Measurements from ENCODE around the gene CYP26B1.

Gene CYP26B1

DNA sequence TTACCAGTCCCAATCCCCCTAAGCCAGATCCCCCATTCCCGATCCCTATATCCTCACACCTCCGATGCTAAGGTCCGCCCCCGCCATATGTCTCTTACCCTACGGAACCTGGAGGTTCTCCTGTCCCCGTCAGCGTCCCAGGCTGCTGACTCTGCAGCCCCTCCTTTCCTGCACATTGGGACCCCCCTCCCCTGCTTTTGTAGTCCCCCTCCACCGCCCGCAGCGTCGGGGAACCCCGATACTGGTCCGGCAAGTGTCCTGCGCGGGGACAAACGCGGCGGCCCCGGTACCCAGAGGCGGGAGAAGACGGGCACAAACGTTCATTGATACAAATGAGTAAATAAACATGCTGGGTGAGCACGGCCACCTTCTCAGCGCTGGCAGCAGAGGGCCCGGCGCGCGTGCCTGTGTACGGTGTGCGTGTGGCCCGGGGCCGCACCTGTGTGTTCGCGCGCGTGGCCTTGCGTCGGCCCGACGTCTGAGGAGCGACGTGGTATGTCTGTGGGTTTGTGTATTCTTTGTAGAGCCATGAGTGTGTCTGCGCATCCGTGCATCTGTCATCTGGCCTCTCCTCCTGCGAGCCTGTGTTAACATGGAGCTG lies 2.0 kb upstream of the CYP26B1 start:
- H3K27ac Mint-ChIP-seq, result peak overlapping the region; percentile 91
- DNase-seq (no peak), ATAC-seq (replicated peaks) (peak; percentile 33 to 36)
- peaks cover 38 to 53% of the 10 kb centered on the region in 2 donors for H3K4me1 Mint-ChIP-seq
- H3K4me3 Mint-ChIP-seq, result peak overlapping the region; percentile 72 to 73
- H3K9me3 Mint-ChIP-seq, result peaks cover 0 to 7% of the 10 kb centered on the region in 2 donors
- peaks cover 4 to 7% of the 10 kb centered on the region in 2 donors for H3K36me3 Mint-ChIP-seq
- H3K27me3 Mint-ChIP-seq, result peaks cover 78 to 88% of the 10 kb centered on the region in 2 donors

DNA sequence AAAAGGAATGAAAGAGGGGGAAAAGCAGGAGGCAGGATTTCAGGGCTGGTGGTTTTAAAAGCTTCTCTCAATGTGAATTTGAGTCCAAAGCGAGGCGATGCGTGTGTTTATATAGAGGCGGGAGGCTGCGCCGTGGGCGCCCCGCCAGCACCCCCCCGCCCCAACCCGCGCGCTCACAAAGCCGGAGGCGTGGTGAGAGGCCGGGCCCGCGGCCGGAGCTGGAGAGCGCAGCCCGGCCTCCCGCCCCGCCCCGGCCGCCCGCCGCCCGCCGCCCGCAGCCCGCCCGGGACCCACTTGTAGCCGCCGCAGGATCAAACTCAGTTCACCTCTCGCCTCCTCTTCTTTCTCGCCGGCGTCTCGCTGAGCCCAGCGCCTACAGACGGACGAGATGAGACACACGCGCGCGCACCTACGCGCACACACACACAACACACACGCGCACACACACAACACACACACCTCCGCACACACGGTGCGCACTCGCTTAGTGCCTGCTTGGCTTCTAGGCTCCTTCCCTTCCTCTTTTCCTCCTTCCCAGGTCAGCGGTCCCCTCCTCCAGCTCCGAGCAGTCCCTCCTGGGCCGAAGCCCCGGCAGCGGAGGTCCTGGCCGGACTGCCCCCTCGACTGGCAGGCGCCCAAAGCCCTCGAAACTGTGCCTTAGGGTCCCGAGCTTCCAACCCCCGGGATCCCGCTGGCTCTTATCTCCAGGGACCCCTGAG lies 1.3 kb upstream of the CYP26B1 start:
- Mint-ChIP-seq H3K27ac (peak overlapping the region; percentile 87), H3K4me3 (peak overlapping the region; percentile 73 to 84), H3K27me3 (peaks cover 79 to 88% of the 10 kb centered on the region in 2 donors), H3K36me3 (peaks cover 4 to 7% of the 10 kb centered on the region in 2 donors), H3K4me1 (peaks cover 38 to 55% of the 10 kb centered on the region in 2 donors), H3K9me3 (peaks cover 0 to 7% of the 10 kb centered on the region in 2 donors)
- DNase-seq, result no peak
- peak in 1 of 2 donors; percentile 6 for ATAC-seq (replicated peaks)

DNA sequence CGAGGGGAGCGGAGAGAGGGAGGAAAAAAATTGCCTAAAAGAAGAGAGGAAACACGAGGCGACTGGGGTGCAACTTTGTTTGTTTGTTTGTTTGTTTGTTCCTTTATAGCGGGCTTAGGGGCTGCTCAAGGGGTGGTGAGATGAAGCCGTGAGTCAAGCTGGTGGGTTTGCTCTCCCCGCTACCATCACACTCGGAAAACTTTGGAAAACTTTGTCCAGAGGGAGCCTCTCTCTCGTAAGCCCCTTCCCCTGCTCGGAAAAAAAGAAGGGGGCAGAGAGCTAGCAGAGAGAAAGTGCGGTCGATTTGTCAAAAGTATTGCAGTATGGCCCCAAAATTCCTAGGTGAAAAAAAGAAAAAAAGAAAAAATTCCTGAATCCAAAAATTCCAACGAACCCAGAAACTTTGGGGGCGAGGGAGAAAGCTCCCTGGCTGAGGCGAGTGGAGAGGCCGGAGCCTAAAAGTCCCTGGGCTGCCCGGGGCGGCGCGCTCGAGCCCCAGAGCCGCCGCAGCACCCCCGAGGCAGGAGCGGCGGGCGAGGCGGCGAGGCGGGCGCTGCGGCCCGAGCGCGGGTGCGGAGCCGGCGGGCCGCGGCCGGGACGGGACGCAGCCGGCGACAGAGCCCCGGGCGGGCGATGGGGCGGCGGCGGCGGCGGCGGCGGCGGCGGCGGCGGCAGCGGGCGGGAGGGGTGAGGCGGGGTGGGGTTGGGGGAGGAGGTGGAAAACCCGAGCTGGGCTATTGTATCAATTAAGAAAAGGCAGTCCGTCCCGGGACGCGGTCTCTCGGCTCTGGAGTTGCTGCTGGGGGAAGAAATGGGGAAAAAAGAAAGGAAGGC lies 558 bp upstream of the CYP26B1 start:
- no peak for ATAC-seq (replicated peaks)
- H3K9me3 Mint-ChIP-seq, result peaks cover 0 to 7% of the 10 kb centered on the region in 2 donors
- H3K36me3 Mint-ChIP-seq, result peaks cover 4 to 11% of the 10 kb centered on the region in 2 donors
- H3K27ac Mint-ChIP-seq, result peak overlapping the region; percentile 87
- no peak for DNase-seq
- peak overlapping the region; percentile 73 to 84 for H3K4me3 Mint-ChIP-seq
- H3K27me3 Mint-ChIP-seq, result peaks cover 82 to 90% of the 10 kb centered on the region in 2 donors
- peaks cover 43 to 63% of the 10 kb centered on the region in 2 donors for H3K4me1 Mint-ChIP-seq

DNA sequence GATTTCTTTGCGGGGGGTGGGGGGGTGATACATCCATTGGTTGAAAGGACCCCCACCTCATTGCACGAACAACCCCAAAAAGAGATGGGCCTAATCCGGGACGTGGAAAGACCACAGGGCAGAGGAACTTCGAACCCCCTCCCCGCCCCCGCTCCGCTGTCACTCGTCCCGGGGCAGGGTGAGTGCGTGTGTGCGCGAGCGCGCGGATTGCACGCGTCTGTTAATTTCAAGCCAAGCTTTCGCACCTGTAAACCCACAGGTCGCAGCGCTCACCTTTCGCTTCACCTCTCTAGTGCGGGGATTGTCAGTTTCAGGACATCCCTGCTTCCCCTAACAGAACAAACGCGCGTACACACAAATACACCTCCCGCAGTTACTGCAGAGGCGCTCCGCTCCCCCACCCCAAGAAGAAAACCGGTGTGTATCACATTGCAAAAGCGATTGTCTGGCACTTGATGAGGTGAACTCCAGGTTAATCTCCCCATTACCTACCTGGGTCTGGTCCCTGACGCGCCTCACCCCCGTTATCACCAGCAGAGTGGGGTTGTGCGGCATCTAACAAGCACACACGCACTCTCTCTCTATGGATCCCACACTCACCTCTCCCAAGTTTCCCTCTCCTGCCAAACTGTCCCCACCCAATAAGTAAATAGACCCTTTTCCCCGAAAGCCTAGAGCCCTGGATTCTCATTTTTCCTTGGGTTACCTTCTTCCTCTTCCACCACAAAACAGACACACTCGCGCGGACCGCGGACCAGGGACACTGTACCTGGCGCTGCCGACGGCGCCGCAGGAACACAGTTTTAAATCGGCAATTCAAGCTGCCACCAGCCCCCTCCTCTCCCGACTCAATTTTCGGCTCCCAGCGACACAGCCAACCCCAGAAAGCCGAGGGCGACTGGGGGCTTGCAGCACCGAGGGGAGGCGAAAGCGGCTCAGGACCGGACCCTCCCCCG lies 1.0 kb downstream of the CYP26B1 start:
- H3K4me1 Mint-ChIP-seq, result peaks cover 43 to 72% of the 10 kb centered on the region in 2 donors
- peaks cover 4 to 11% of the 10 kb centered on the region in 2 donors for H3K36me3 Mint-ChIP-seq
- DNase-seq, result no peak
- ATAC-seq (replicated peaks), result no peak
- peak overlapping the region; percentile 6 for H3K27ac Mint-ChIP-seq
- H3K27me3 Mint-ChIP-seq, result peaks cover 79 to 91% of the 10 kb centered on the region in 2 donors
- H3K4me3 Mint-ChIP-seq, result peak overlapping the region; percentile 15 to 27
- peaks cover 0 to 7% of the 10 kb centered on the region in 2 donors for H3K9me3 Mint-ChIP-seq

DNA sequence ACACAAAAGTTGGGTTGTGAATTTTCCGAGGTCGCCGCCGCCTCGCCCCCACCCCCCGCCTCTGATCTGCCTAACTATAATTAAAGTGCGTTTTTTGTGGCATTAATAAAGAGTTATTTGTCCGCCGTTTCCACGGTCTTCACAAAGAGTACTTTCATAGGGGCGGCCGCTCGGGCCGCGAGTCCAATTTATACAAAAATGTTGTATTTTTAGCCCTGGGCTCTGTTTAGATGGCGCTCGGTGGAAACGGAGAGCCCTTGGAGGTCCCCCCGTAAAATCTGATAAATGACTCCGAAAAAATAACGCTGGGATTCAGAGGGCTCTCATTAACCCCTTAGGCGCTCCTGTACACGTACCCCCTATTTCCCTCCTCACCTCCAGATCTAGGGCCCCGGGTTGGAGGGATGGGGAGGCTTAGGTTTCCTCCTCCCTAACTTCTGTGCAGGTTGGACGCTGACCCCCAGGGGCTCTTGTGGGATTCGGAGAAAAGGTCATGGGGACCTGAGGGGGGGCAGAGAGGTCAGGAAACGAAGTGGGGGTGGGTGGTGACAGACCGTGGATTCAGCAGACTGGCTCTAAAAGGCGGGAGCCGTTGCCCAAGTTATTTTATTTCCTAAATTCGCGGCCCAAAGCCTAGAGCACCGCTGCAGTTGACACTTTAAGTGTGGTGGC lies 1.9 kb downstream of the CYP26B1 start:
- peaks cover 43 to 72% of the 10 kb centered on the region in 2 donors for H3K4me1 Mint-ChIP-seq
- peak overlapping the region; percentile 76 to 78 for H3K4me3 Mint-ChIP-seq
- ATAC-seq (replicated peaks) (no peak), DNase-seq (no peak)
- H3K36me3 Mint-ChIP-seq, result peaks cover 4 to 11% of the 10 kb centered on the region in 2 donors
- H3K27me3 Mint-ChIP-seq, result peaks cover 74 to 91% of the 10 kb centered on the region in 2 donors
- H3K27ac Mint-ChIP-seq, result peak overlapping the region; percentile 91
- H3K9me3 Mint-ChIP-seq, result peaks cover 0 to 7% of the 10 kb centered on the region in 2 donors

DNA sequence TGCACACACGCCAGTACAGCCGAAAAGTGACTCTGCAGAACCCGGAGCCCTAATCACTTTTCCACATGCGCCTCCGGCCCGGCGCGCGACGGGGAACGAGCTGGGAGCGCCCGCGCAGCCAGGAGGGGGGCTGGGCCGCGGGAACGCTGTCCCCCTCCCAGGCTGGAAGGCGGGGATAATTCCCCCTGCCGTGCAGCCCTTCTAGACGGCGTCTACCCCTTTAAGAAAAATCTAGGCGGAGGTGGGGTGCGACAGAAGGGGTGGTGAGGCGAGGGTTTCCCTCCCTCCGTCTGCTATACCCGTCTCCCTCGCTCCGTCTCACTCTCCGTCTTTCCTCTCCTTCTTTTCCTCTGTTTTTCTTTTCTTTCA lies 2.4 kb downstream of the CYP26B1 start:
- Mint-ChIP-seq H3K27me3 (peaks cover 73 to 91% of the 10 kb centered on the region in 2 donors), H3K9me3 (peaks cover 0 to 7% of the 10 kb centered on the region in 2 donors), H3K27ac (peak overlapping the region; percentile 91), H3K4me1 (peaks cover 39 to 68% of the 10 kb centered on the region in 2 donors), H3K4me3 (peak overlapping the region; percentile 76 to 78), H3K36me3 (peaks cover 4 to 11% of the 10 kb centered on the region in 2 donors)
- DNase-seq (no peak), ATAC-seq (replicated peaks) (no peak)

DNA sequence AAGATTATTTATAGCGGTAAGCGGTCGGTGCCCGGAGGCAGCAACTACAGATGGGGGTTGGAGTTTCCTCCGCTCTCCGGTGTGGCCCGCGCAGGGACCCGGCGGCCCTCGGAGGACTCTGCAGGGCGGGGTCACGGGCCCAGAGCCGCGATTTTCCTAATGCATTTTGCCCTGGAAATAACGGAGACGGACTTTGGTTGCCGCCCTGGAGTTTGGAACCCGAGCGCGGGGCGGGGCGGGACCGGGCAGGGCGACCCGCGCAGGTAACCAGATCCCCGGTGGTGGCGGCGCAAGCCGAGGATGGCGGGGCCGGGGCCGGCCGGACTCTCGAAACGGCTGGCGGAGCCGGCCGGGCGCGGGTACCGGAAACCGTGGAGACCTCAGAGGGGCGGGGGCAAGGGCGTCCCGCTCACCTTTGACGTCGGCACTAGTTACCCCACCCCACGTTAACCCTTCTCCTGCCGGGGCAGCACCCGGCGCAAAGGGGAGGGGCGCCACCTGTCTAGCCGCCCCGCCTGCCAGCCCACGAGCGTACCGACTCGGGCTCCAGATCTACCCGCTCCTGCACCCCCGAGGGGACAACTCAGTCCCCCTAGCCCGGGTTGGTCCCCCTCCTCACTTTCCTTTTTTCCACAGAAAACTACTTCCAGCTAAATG lies 2.9 kb downstream of the CYP26B1 start:
- Mint-ChIP-seq H3K36me3 (peaks cover 4 to 11% of the 10 kb centered on the region in 2 donors), H3K4me3 (peak overlapping the region; percentile 76 to 78), H3K9me3 (peaks cover 0 to 7% of the 10 kb centered on the region in 2 donors), H3K27me3 (peaks cover 69 to 87% of the 10 kb centered on the region in 2 donors), H3K27ac (peak overlapping the region; percentile 91), H3K4me1 (peaks cover 34 to 63% of the 10 kb centered on the region in 2 donors)
- DNase-seq (no peak), ATAC-seq (replicated peaks) (no peak)

- H3K4me3 Mint-ChIP-seq, result peak overlapping the region in 1 of 2 donors; percentile 17
Observed at GRCh38 chr2:72144274-72144631, 3.4 kb downstream of the CYP26B1 start.

GRCh38 chr2:72143441-72144273 lies 4.0 kb downstream of the CYP26B1 start:
- Mint-ChIP-seq H3K27ac (peak overlapping the region; percentile 81), H3K4me3 (peak overlapping the region; percentile 29 to 32), H3K27me3 (peaks cover 63 to 81% of the 10 kb centered on the region in 2 donors), H3K4me1 (peaks cover 25 to 52% of the 10 kb centered on the region in 2 donors), H3K9me3 (peaks cover 0 to 7% of the 10 kb centered on the region in 2 donors), H3K36me3 (peaks cover 4 to 11% of the 10 kb centered on the region in 2 donors)
- no peak for DNase-seq
- ATAC-seq (replicated peaks), result no peak

More at GRCh38 chr2:72144274-72144631, 3.4 kb downstream of the CYP26B1 start:
- DNase-seq, result no peak
- H3K36me3 Mint-ChIP-seq, result peaks cover 4 to 11% of the 10 kb centered on the region in 2 donors
- peaks cover 0 to 7% of the 10 kb centered on the region in 2 donors for H3K9me3 Mint-ChIP-seq
- peaks cover 29 to 58% of the 10 kb centered on the region in 2 donors for H3K4me1 Mint-ChIP-seq
- H3K27me3 Mint-ChIP-seq, result peaks cover 69 to 87% of the 10 kb centered on the region in 2 donors
- ATAC-seq (replicated peaks), result no peak
- H3K27ac Mint-ChIP-seq, result peak overlapping the region; percentile 25

- DNase-seq (no peak), ATAC-seq (replicated peaks) (no peak)
- Mint-ChIP-seq H3K4me3 (no peak overlapping the region), H3K4me1 (peaks cover 22 to 46% of the 10 kb centered on the region in 2 donors), H3K36me3 (peaks cover 4 to 11% of the 10 kb centered on the region in 2 donors), H3K9me3 (peaks cover 0 to 7% of the 10 kb centered on the region in 2 donors), H3K27ac (no peak overlapping the region), H3K27me3 (peaks cover 57 to 73% of the 10 kb centered on the region in 2 donors)
Observed at GRCh38 chr2:72142570-72143440, 4.9 kb downstream of the CYP26B1 start.

DNA sequence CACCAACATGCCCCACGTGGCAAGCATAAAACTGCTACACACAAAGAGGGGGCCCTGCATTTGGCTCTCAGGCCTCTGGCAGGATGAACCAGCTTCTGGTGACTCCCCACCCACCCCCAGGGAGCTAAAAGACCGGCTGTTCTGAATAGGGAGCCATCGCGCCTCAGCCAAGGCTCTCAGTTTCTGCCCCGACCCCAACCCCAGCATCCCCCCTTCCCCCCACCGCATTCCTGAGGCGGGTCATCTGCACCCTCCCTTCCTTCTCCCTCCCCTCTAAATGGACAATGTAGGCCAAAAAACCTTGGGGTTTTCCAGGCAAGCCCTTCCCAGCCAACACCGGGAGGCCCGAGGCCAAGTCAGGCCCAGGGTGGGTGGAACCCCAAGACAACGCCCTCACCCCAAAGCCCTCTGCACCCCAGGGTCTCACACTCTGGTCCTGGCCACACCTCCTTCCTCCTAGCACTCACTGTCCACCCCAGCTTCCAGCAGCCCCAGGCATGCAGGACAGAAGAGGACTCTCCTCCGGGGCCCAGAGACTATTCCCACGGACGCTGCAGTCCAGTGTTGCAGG lies 5.7 kb downstream of the CYP26B1 start:
- Mint-ChIP-seq H3K27me3 (peaks cover 56 to 72% of the 10 kb centered on the region in 2 donors), H3K4me1 (peaks cover 23 to 46% of the 10 kb centered on the region in 2 donors), H3K36me3 (peaks cover 4 to 11% of the 10 kb centered on the region in 2 donors), H3K4me3 (no peak overlapping the region), H3K27ac (no peak overlapping the region), H3K9me3 (peaks cover 0 to 6% of the 10 kb centered on the region in 2 donors)
- DNase-seq (no peak), ATAC-seq (replicated peaks) (no peak)
